Natural killer cell (primary cell): Measurements from ENCODE around the gene TREM1. TPM values are rescaled to one million over a fixed set of nuclear protein-coding genes. Genes with fewer than 3 reads are reported as not detected.
A peak's percentile ranks its signal among the peaks of the same experiment; 100 is the strongest.

Source experiments
- ATAC-seq, 3 donors: fragments of 150-1000 bp in 2 of 3; fragments of 200-7000 bp in 1 of 3; cut with Tn5 transposase; 1 replicate in 1 of 3; 2 replicates in 2 of 3; pipeline ENCODE4 v1.10.0; 2021; ENCODE audit warnings: mild to moderate bottlenecking in 2 of 3, moderate library complexity in 2 of 3
- DNase-seq, 2 donors: peaks; one replicate each; pipeline versions ENCODE4 v3.0.0 to v3.0.0-alpha.2; 2013 to 2021; ENCODE audit warnings: mixed read lengths in 1 of 2
- H3K27ac ChIP-seq: one replicate; pipeline ENCODE4 v1.5.1; 2013; ENCODE audit warnings: mild to moderate bottlenecking, low read length
- H3K27me3 ChIP-seq: one replicate; pipeline ENCODE4 v1.6.1; 2013; ENCODE audit warnings: low read length; ENCODE audit not compliant: control insufficient read depth, insufficient read depth
- H3K36me3 ChIP-seq: one replicate; pipeline ENCODE4 v1.6.1; 2013; ENCODE audit warnings: low read length; ENCODE audit not compliant: control insufficient read depth, insufficient read depth
- H3K4me1 ChIP-seq: one replicate; pipeline ENCODE4 v1.6.1; 2013; ENCODE audit warnings: low read length; ENCODE audit not compliant: control insufficient read depth, insufficient read depth
- H3K4me3 ChIP-seq: one replicate; pipeline ENCODE4 v1.5.1; 2013; ENCODE audit warnings: low read length
- H3K9me3 ChIP-seq: one replicate; pipeline ENCODE4 v1.6.1; 2013; ENCODE audit warnings: low read length; ENCODE audit not compliant: control insufficient read depth, insufficient read depth
- H3K27ac Mint-ChIP-seq, 2 donors: one replicate each; pipeline ENCODE4 v1.8.0; 2022; ENCODE audit warnings: mild to moderate bottlenecking in 2 of 2, mixed read lengths in 2 of 2, moderate library complexity in 1 of 2
- H3K27me3 Mint-ChIP-seq, 2 donors: one replicate each; pipeline ENCODE4 v1.8.0; 2022; ENCODE audit warnings: low read depth in 2 of 2, mixed read lengths in 2 of 2
- H3K36me3 Mint-ChIP-seq: one replicate; pipeline ENCODE4 v1.8.0; 2022; ENCODE audit warnings: mixed read lengths
- H3K4me1 Mint-ChIP-seq, 2 donors: one replicate each; pipeline ENCODE4 v1.8.0; 2022; ENCODE audit warnings: mixed read lengths in 2 of 2
- H3K4me3 Mint-ChIP-seq: one replicate; pipeline ENCODE4 v1.8.0; 2022; ENCODE audit warnings: mild to moderate bottlenecking, moderate library complexity, mixed read lengths
- H3K9me3 Mint-ChIP-seq, 2 donors: one replicate each; pipeline ENCODE4 v1.8.0; 2022; ENCODE audit warnings: mixed read lengths in 2 of 2
- CTCF ChIP-seq: fragments of 200-600 bp; IDR thresholded peaks from one replicate; pipeline ENCODE4 v1.8.0; 2022; ENCODE audit warnings: antibody characterized with exemption
- WGBS: methylation state at CpG from one replicate; pipeline ENCODE4 v1.1.7; 2013; ENCODE audit warnings: missing lambda C conversion rate; ENCODE audit not compliant: insufficient coverage; 5-methylcytosine and 5-hydroxymethylcytosine counted together
- intact Hi-C: fragments of 100-400 bp; cut with micrococcal nuclease; formaldehyde crosslinking; loops from one replicate; pipeline ENCODE4 v1.14.2; 2022
- total RNA-seq, 4 donors: library from RNA; stranded (reverse); fragments of 120-200 nt in 1 of 4; gene quantifications; one replicate each; pipeline versions ENCODE4 v1.2.3 to v1.2.4, GENCODE V29; 2013 to 2022

TREM1 gene
- total RNA-seq, 3 donors from 2014 or later (not counting 1 experiment from before 2014, with no cell fraction given): 9.5 to 44.2 (median 9.8) TPM

- ATAC-seq (no peak), DNase-seq (no peak)
- no peaks in the 10 kb centered on the region for H3K9me3 ChIP-seq
- no peaks in the 10 kb centered on the region for H3K36me3 Mint-ChIP-seq
- H3K9me3 Mint-ChIP-seq: no peaks in the 10 kb centered on the region
- H3K27me3 Mint-ChIP-seq: no peaks in the 10 kb centered on the region
- WGBS: 75% methylated on average over 4 of the region's 4 CpGs
- TF ChIP-seq CTCF: no peak
- no peak overlapping the region for H3K27ac ChIP-seq
- H3K4me1 ChIP-seq: peaks cover 24% of the 10 kb centered on the region
- H3K27ac Mint-ChIP-seq: no peak overlapping the region
- no peaks in the 10 kb centered on the region for H3K36me3 ChIP-seq
- no peaks in the 10 kb centered on the region for H3K27me3 ChIP-seq
- H3K4me1 Mint-ChIP-seq: peaks cover 20 to 37% of the 10 kb centered on the region in 2 donors
- intact Hi-C loops: no loop called here
- no peak overlapping the region for H3K4me3 Mint-ChIP-seq
- no peak overlapping the region for H3K4me3 ChIP-seq
These were observed 11.0 kb downstream of the TREM1 start for GRCh38 chr6:41275489-41275888.

GRCh38 chr6:41274256-41274655 lies 12.2 kb downstream of the TREM1 start:
- no peaks in the 10 kb centered on the region for H3K9me3 Mint-ChIP-seq
- no peak for DNase-seq
- peaks cover 17 to 35% of the 10 kb centered on the region in 2 donors for H3K4me1 Mint-ChIP-seq
- no peak for ATAC-seq
- Histone ChIP-seq H3K9me3 (no peaks in the 10 kb centered on the region), H3K4me3 (no peak overlapping the region), H3K36me3 (no peaks in the 10 kb centered on the region), H3K4me1 (peaks cover 24% of the 10 kb centered on the region), H3K27ac (no peak overlapping the region), H3K27me3 (no peaks in the 10 kb centered on the region)
- no peaks in the 10 kb centered on the region for H3K27me3 Mint-ChIP-seq
- intact Hi-C loops: no loop called here
- 100% methylated on average over 2 of the region's 2 CpGs for WGBS
- TF ChIP-seq CTCF: no peak
- no peaks in the 10 kb centered on the region for H3K36me3 Mint-ChIP-seq
- no peak overlapping the region for H3K4me3 Mint-ChIP-seq
- H3K27ac Mint-ChIP-seq: peak overlapping the region in 1 of 2 donors; percentile 20

- H3K27ac Mint-ChIP-seq: no peak overlapping the region
- H3K27me3 Mint-ChIP-seq: no peaks in the 10 kb centered on the region
- 92% methylated on average over 4 of the region's 5 CpGs for WGBS
- H3K4me1 Mint-ChIP-seq: peaks cover 14 to 30% of the 10 kb centered on the region in 2 donors
- no peak for DNase-seq
- Histone ChIP-seq H3K27ac (no peak overlapping the region), H3K9me3 (no peaks in the 10 kb centered on the region), H3K27me3 (no peaks in the 10 kb centered on the region), H3K4me1 (peaks cover 19% of the 10 kb centered on the region), H3K36me3 (no peaks in the 10 kb centered on the region), H3K4me3 (no peak overlapping the region)
- no peaks in the 10 kb centered on the region for H3K9me3 Mint-ChIP-seq
- H3K36me3 Mint-ChIP-seq: no peaks in the 10 kb centered on the region
- ATAC-seq: no peak
- no peak overlapping the region for H3K4me3 Mint-ChIP-seq
- no peak for TF ChIP-seq CTCF
- intact Hi-C loops: no loop called here
These were observed 12.8 kb downstream of the TREM1 start for GRCh38 chr6:41273714-41274113.

- H3K36me3 ChIP-seq: no peaks in the 10 kb centered on the region
- H3K4me1 Mint-ChIP-seq: peaks cover 14 to 26% of the 10 kb centered on the region in 2 donors
- intact Hi-C loops: no loop called here
These were observed 13.8 kb downstream of the TREM1 start for GRCh38 chr6:41272591-41273240.

More at GRCh38 chr6:41272591-41273240, 13.8 kb downstream of the TREM1 start:
- no peaks in the 10 kb centered on the region for H3K27me3 ChIP-seq
- H3K4me3 Mint-ChIP-seq: no peak overlapping the region
- H3K27ac Mint-ChIP-seq: peak overlapping the region; percentile 47 to 87
- no peak overlapping the region for H3K4me3 ChIP-seq
- 94% methylated on average over 4 of the region's 5 CpGs for WGBS
- H3K4me1 ChIP-seq: peaks cover 15% of the 10 kb centered on the region
- no peak for ATAC-seq
- no peak for DNase-seq
- no peak for TF ChIP-seq CTCF
- no peaks in the 10 kb centered on the region for H3K9me3 ChIP-seq
- no peaks in the 10 kb centered on the region for H3K9me3 Mint-ChIP-seq
- H3K36me3 Mint-ChIP-seq: no peaks in the 10 kb centered on the region
- H3K27me3 Mint-ChIP-seq: no peaks in the 10 kb centered on the region
- no peak overlapping the region for H3K27ac ChIP-seq
